ENCODE measurements around the gene CACNA1A.

CACNA1A gene

DNA sequence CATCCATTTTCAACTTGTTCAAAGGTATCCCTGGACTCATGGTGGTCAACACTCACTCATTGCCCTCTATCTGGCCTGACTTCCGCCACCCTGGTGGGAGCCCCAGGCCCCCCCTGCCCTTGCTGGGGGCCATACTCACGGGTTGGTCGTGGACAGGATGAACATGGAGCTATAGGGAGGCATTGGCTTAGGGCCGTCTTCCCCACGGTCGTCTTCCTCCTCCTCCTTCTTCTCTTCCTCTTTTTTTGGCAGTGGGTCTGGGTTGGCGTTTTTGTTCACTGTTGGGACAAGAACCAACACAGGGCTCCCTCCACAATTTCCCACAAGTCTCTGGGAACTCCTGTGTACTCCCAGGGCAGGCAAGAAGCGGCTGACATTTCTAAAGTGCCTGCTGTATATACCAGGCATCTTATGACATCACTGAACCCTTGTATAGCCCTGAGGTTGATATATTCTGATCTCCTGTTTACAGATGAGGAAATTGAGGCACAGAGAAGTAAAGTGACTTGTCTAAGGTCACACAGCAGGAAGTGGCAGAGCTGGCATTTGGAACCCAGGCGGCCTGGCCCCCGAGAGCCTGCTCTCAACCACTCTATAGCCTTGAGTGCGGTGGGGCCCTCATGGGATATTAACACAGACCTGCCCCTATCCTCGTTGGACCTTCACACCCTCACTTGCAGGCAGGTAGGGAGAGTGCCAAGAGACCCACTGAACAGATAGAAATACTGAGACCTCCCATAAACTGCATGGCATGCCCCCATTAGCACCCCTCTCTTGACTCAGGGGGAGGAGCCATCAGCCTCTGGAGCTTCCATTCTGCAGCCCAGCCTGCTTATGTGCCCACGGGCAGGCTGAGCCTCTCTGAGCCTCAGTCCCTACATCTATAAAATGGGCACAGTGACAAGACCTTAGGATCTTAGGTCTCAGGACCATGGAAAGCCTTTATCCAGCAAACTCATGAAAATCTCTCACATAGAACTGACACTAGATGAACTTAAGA lies 221.1 kb downstream of the CACNA1A start:
- Mint-ChIP-seq H3K27me3 (peaks cover 7% of the 10 kb centered on the region), H3K4me1 (ENCODE audit: low read depth) (no peaks in the 10 kb centered on the region), H3K4me3 (no peak overlapping the region), H3K27ac (no peak overlapping the region), H3K9me3 (no peaks in the 10 kb centered on the region), H3K36me3 (ENCODE audit: low read depth) (no peaks in the 10 kb centered on the region)
- DNase-seq: no peak

DNA sequence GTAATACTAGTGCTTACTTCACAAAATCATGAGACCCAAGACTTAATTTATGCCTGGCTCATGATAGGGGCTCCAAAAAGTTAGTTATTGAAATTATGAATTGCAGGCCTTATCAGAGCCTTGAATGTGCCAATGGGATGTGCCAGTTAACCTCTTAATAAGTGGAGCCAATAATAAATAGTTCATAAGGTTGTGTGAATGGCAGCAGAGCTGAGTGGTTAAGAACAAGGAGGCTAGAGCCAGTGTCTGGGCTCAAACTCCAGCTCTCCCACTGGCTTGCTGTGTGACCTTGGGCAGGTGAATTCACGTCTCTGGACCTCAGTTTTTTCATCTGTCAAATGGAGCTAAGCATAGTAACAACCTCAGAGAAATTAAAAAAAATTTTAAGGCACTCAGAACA lies 222.4 kb downstream of the CACNA1A start:
- no peak for DNase-seq
- H3K4me1 Mint-ChIP-seq (ENCODE audit: low read depth): no peaks in the 10 kb centered on the region
- H3K27me3 Mint-ChIP-seq: peaks cover 7% of the 10 kb centered on the region
- no peak overlapping the region for H3K27ac Mint-ChIP-seq
- no peak overlapping the region for H3K4me3 Mint-ChIP-seq
- no peaks in the 10 kb centered on the region for H3K36me3 Mint-ChIP-seq (ENCODE audit: low read depth)
- H3K9me3 Mint-ChIP-seq: no peaks in the 10 kb centered on the region

DNA sequence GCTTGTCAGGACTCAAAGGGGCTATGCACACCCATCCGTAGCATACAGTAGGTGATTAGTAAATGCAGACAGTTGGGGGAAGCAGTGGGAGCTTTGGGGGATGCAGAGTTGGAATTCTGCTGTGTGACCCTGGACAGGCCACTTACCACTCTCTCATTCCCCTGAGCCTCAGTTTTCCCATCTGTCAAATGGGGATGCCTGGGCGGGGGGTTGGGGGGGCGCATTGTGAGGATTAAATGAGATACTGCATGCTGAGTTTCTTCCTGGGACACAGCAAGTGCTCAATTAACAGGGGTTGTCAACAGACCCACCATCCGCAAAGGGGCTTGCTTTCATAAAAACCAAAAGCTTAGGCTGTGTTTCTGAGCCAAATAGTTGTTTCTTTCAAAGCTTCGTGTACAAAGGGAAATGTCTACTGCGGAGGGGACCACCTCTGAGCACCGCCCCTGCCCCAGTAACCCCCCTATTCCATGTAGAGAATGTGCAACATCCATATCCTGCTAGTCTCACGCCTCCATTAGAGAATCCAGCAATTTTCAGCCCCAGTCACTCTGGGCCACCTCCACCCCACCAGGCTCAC lies 223.7 kb downstream of the CACNA1A start:
- DNase-seq: no peak
- H3K36me3 Mint-ChIP-seq (ENCODE audit: low read depth): no peaks in the 10 kb centered on the region
- no peaks in the 10 kb centered on the region for H3K9me3 Mint-ChIP-seq
- H3K4me1 Mint-ChIP-seq (ENCODE audit: low read depth): peaks cover 6% of the 10 kb centered on the region
- no peak overlapping the region for H3K4me3 Mint-ChIP-seq
- peaks cover 7% of the 10 kb centered on the region for H3K27me3 Mint-ChIP-seq
- no peak overlapping the region for H3K27ac Mint-ChIP-seq

DNA sequence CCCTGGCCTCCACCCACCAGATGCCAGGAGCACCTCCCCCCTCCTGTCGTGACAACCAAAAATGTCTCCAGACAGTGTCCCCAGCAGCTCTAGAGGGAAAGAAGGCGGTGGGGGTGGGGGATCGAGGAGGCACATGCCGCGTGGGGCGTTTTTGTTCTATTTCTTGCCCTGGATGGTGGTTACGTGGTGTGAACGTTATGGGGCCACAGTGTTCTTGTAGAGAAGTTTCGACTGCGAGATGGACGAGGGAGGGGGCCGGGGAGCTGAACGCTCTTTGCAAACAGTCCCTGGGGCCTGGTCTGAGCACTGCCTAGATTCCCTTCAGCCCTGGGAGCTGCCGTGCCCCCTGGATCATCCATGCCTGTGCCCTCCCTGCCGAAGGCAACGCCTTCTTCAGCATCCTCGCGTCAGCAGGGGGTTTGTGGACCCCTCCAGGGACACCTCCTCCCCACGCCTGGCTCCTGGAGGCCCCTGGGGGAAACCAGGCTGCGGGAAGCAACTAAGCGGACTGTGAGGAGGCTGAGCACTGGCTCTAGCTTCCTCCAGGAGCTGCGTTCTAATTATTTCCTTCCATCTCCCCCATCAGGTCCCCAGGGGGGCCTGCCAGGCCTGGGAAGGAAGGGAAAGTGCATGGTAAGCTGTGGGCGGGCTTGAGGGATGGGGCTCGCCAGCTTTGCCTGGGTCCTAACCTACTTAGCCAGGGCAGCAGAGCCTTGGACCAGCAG lies 224.6 kb downstream of the CACNA1A start:
- H3K4me3 Mint-ChIP-seq: no peak overlapping the region

DNA sequence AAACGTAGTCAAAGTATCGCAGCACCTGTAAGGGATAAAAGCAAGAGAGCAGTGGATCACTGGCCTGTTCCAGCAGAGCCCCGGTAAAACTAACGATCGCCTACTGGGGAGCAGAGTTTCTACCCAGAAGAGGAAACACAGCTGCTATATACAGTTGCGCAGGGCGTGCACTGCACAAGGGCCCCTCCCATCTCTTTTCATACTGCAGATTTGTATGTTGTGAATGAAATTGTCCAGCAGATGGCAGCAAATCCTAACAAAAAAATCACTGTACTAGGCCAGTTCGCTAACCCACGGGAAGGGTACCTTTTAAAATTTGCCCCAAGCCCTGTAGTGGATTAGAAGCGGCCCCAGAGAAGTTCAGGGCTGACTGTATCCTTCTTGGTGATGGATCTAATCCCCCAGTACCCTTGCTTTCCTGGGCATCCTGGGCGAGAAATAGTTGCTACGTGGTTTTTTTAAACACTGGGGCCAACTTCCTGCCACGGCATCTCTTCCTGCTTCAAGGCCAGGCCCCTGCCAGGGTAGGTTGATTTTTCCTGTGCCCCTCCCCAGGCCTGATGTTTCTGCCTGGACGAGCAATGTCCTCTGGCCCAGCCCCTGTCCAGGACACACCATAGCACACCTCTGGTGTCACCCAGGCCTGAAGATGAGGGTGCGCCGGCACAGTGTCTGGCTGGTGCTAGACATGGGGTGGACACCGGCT lies 229.0 kb downstream of the CACNA1A start:
- Mint-ChIP-seq H3K4me1 (ENCODE audit: low read depth) (peaks cover 17% of the 10 kb centered on the region), H3K27ac (peak overlapping the region; percentile 90), H3K9me3 (no peaks in the 10 kb centered on the region), H3K4me3 (no peak overlapping the region), H3K27me3 (peaks cover 4% of the 10 kb centered on the region), H3K36me3 (ENCODE audit: low read depth) (no peaks in the 10 kb centered on the region)
- peak; percentile 74 for DNase-seq

More for the DNA sequence above, 224.6 kb downstream of the CACNA1A start:
- no peak overlapping the region for H3K27ac Mint-ChIP-seq
- no peaks in the 10 kb centered on the region for H3K9me3 Mint-ChIP-seq
- no peaks in the 10 kb centered on the region for H3K36me3 Mint-ChIP-seq (ENCODE audit: low read depth)
- H3K4me1 Mint-ChIP-seq (ENCODE audit: low read depth): peaks cover 14% of the 10 kb centered on the region
- no peak for DNase-seq
- peaks cover 7% of the 10 kb centered on the region for H3K27me3 Mint-ChIP-seq

DNA sequence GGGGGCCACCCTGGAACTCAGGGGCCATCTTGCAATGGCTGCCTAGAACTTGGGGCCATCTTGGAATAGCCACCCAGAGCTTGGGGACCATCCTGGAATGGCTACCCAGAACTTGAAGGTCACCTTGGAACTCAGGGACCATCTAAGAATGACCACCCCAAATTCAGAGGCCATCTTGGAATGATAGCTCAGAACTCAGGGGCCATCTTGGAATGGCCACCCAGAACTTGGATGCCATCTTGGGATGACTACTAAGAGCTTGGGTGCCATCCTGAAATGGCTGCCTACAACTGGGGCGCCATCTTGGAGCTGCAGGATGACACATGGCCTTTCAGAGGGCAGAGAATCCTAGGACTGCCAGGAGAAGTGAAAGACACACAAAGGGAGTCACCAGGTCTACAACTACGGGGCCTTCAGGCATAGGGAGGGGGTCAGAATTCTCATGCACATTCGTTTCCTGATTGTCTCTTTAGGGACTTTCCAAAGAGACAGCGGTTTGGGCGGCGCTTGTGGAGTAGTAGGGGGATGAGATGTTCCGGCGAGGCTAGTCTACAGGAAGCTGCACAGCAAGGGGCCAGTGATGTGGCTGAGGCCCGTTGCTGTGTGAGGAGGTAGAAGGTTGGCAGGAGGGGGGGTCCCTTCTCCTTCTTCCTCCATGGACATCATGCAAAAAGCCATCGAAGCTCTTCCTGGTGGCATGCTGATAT lies 231.1 kb downstream of the CACNA1A start:
- Mint-ChIP-seq H3K27ac (no peak overlapping the region), H3K27me3 (no peaks in the 10 kb centered on the region), H3K36me3 (ENCODE audit: low read depth) (no peaks in the 10 kb centered on the region), H3K4me3 (no peak overlapping the region), H3K9me3 (no peaks in the 10 kb centered on the region), H3K4me1 (ENCODE audit: low read depth) (peaks cover 17% of the 10 kb centered on the region)
- no peak for DNase-seq

DNA sequence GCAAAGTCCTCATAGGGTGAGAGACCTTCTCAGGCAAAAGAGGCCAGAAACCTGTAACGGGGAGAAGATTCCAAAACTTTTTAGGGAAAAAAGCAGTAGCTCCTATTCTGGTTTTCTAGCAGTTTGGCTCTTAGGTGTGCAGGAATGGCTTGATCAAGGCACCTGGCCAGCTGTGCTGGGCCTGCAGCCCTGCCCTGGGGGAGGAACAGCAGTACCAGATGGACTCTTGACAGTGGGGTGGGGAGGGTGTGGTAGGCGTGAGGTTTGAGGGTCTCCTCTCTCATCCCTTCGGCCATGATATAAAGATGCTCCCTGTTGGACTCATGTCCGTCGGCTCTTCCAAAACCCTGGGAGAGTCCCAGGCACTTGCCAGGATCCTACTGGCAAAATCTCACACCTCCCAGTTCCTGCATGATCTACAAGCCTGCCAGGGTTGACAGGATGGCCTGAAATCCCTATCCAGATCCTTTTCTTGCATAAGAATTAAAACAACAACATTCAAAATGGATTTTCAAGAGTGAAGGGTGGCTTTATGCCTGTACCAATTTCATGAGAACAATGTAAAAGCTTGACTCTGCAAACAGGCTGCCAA lies 235.7 kb downstream of the CACNA1A start:
- H3K27me3 Mint-ChIP-seq: no peaks in the 10 kb centered on the region

DNA sequence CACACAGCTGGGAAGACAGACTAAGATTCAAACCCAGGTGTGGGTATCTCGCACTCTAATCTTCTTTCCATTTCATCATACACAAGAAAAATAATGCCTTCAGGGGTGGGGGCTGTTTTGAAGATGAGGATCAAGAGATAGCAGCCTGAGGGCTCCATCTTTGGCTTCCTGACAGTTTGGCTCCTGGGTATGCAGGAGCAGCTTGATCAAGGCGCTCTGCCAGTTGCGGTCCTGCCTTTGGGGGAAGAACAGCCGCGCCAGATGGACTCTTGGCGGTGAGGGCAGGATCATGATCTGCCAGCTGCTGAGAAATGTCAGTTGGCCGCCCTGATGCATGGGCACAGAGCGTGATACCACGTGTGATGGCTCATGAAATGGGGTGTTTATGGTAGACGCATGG lies 236.9 kb downstream of the CACNA1A start:
- Mint-ChIP-seq H3K36me3 (ENCODE audit: low read depth) (no peaks in the 10 kb centered on the region), H3K9me3 (no peaks in the 10 kb centered on the region), H3K4me3 (no peak overlapping the region), H3K4me1 (ENCODE audit: low read depth) (no peaks in the 10 kb centered on the region), H3K27ac (no peak overlapping the region), H3K27me3 (peaks cover 2% of the 10 kb centered on the region)
- no peak for DNase-seq

More for the DNA sequence above, 235.7 kb downstream of the CACNA1A start:
- no peaks in the 10 kb centered on the region for H3K36me3 Mint-ChIP-seq (ENCODE audit: low read depth)
- H3K27ac Mint-ChIP-seq: no peak overlapping the region
- H3K4me1 Mint-ChIP-seq (ENCODE audit: low read depth): peaks cover 4% of the 10 kb centered on the region
- no peaks in the 10 kb centered on the region for H3K9me3 Mint-ChIP-seq
- no peak for DNase-seq
- no peak overlapping the region for H3K4me3 Mint-ChIP-seq

DNA sequence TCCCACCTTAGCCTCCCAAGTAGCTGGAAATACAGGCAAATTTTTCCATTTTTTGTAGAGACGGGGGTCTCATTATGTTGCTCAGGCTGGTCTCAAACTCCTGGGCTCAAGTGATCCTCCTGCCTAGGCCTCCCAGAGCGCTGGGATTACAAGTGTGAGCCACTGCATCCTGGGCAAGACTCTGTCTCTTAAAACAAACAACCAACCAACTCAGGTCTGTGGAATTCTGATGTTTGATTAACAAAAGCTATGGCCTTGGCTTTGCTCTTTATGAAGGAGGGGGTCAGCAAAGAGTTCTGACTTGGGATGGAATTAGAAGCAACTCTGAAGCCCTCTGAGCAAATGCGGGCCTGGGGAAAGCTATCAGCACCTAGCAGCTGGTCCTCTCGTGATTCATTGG lies 238.4 kb downstream of the CACNA1A start:
- no peaks in the 10 kb centered on the region for H3K4me1 Mint-ChIP-seq (ENCODE audit: low read depth)
- H3K4me3 Mint-ChIP-seq: no peak overlapping the region
- peaks cover 4% of the 10 kb centered on the region for H3K27me3 Mint-ChIP-seq
- H3K27ac Mint-ChIP-seq: no peak overlapping the region
- no peak for DNase-seq
- H3K9me3 Mint-ChIP-seq: no peaks in the 10 kb centered on the region
- no peaks in the 10 kb centered on the region for H3K36me3 Mint-ChIP-seq (ENCODE audit: low read depth)

DNA sequence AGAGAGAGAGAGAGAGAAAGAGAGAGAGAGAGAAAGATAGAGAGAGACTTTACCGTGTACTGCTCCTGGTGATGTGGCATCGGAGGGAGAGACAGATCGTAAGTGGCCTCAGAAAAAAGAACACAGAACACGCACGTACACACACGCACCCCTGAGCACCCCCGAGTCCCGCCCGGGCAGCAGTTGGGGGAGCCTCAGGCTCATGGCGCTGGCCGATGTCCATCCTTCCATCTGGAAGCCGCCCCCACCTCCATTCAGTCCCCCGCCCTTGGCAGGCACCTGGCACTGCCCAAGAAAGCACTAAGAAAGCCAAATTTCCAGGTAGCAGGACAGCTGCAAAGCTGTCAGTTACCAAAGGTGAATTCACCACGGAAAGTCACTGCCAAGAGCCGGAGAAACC lies 239.1 kb downstream of the CACNA1A start:
- Mint-ChIP-seq H3K4me3 (no peak overlapping the region), H3K4me1 (ENCODE audit: low read depth) (peaks cover 5% of the 10 kb centered on the region), H3K9me3 (no peaks in the 10 kb centered on the region), H3K27me3 (peaks cover 4% of the 10 kb centered on the region), H3K36me3 (ENCODE audit: low read depth) (no peaks in the 10 kb centered on the region), H3K27ac (no peak overlapping the region)
- DNase-seq: no peak

DNA sequence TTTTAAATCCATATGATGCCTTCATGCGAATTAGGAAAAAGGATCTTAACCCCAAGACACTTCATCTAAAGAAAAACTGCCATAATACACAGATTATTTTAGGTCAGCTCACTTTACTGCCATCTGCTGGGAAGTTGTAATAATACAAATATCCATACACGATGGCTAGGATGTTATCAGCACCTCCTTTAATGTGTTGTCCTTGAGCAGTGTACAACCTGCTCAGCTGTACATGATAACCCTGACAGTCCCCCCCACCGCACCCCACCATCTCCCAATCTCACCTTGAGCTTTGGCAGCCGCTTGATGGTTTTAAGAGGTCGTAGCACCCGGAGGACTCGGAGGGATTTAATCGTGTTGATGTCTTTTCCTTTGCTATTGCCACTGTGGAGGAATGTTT lies 243.8 kb downstream of the CACNA1A start:
- Mint-ChIP-seq H3K27ac (no peak overlapping the region), H3K9me3 (no peaks in the 10 kb centered on the region), H3K4me1 (ENCODE audit: low read depth) (peaks cover 19% of the 10 kb centered on the region), H3K27me3 (peaks cover 19% of the 10 kb centered on the region), H3K36me3 (ENCODE audit: low read depth) (no peaks in the 10 kb centered on the region), H3K4me3 (no peak overlapping the region)
- no peak for DNase-seq

DNA sequence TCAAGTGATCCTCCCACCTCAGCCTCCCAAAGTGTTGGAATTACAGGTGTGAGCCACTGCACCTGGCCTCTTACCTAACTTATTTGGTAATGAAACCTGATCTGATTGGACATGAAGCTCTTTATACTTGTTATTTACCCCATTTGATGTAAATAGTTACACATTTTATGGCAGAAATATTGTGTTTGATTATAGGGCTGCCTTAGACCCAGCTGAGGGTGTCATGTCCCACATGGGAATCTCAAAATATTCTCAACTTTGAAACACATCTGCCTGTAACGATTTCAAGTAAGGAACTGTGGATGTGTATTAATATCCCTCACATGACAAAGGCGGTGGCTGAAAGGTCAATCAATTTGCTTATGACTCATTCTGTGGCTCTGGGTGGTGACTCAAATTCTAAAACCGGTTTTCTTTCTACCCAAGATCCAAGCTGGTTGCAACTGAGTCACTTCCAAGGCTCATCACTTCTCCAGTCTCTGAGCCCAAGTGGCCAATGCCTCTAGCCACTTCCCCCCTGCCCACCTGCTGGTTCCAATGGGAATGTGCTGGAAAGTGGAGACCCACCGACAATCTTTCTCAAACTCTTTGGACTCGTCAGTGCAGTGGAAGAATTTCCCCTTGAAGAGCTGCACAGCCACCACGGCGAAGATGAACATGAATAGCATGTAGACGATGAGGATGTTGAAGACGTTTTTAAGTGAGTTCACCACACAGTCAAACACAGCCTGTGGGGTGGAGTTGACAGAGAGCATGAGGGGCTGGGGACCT lies 245.2 kb downstream of the CACNA1A start:
- DNase-seq: peak; percentile 51
- Mint-ChIP-seq H3K36me3 (ENCODE audit: low read depth) (no peaks in the 10 kb centered on the region), H3K4me3 (no peak overlapping the region), H3K27me3 (peaks cover 31% of the 10 kb centered on the region), H3K4me1 (ENCODE audit: low read depth) (peaks cover 19% of the 10 kb centered on the region), H3K9me3 (no peaks in the 10 kb centered on the region), H3K27ac (peak overlapping the region; percentile 89)

DNA sequence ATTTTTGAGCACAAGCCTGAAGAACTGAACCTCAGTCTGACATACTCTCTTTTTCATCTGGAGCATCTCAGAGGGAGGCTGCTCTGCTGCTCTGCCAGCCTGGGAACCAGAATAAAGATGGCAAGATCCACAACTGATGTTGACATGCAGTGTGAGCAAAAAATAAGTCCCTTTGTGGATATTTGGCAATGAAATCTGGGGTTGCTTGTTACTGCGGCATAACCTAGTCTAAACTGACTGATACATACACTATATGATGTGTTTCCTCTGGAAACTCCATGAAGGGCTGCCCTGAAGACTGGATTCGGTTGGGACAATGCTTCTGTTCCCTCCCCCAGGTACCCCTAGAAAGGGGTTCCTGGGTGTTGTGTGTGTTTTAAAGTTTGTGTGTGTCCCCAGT lies 249.4 kb downstream of the CACNA1A start:
- DNase-seq: no peak
- Mint-ChIP-seq H3K4me3 (no peak overlapping the region), H3K27ac (no peak overlapping the region), H3K9me3 (no peaks in the 10 kb centered on the region), H3K27me3 (peaks cover 32% of the 10 kb centered on the region), H3K4me1 (ENCODE audit: low read depth) (peaks cover 14% of the 10 kb centered on the region), H3K36me3 (ENCODE audit: low read depth) (no peaks in the 10 kb centered on the region)

Data from activated T-cell treated with anti-CD3 and anti-CD28 coated beads, Interleukin-2, amount 50 U/mL, for 24 hours (primary cell).